Mammary epithelial cell (primary cell): ENCODE results near the gene ZNF614.
"Not testable (repeated sequence)": the region's sequence is repeated elsewhere in the genome, so short reads cannot be mapped to it uniquely, and the experiment has no call there.

ENCODE experiments used
- EZH2 ChIP-seq: IDR thresholded peaks from 2 replicates; pipeline ENCODE4 v1.6.1; 2012; ENCODE audit warnings: low read length, inconsistent platforms, borderline replicate concordance
- TF ChIP-seq, protein P1 (sequence below), 2 donors: IDR thresholded peaks in 1 of 2; conservative IDR thresholded peaks in 1 of 2; 2 replicates each; pipeline ENCODE4 v1.5.1; 2011 to 2012; ENCODE audit warnings: inconsistent platforms in 2 of 2, low read length in 2 of 2, mild to moderate bottlenecking in 2 of 2, control low read depth in 1 of 2, low read depth in 1 of 2; ENCODE audit not compliant: insufficient read depth in 1 of 2; ENCODE audit errors: extremely low read depth in 1 of 2

DNA sequence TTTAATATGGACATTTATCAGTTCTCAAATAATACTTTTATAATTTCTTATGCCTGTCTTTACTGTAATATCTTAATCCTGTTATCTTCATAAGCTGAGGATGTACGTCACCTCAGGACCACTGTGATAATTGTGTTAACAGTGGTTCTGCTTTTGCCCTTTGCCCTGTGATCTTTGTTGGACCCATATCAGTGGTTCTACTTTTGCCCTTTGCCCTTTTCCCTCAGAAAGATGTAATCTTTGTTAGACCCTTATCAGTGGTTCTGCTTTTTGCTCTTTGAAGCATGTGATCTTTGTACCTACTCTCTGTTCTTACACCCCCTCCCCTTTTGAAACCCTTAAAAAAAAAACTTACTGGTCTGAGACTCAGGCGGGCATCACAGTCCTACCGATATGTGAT, 28.3 kb upstream of the ZNF614 start:
- TF ChIP-seq, protein P1, sequence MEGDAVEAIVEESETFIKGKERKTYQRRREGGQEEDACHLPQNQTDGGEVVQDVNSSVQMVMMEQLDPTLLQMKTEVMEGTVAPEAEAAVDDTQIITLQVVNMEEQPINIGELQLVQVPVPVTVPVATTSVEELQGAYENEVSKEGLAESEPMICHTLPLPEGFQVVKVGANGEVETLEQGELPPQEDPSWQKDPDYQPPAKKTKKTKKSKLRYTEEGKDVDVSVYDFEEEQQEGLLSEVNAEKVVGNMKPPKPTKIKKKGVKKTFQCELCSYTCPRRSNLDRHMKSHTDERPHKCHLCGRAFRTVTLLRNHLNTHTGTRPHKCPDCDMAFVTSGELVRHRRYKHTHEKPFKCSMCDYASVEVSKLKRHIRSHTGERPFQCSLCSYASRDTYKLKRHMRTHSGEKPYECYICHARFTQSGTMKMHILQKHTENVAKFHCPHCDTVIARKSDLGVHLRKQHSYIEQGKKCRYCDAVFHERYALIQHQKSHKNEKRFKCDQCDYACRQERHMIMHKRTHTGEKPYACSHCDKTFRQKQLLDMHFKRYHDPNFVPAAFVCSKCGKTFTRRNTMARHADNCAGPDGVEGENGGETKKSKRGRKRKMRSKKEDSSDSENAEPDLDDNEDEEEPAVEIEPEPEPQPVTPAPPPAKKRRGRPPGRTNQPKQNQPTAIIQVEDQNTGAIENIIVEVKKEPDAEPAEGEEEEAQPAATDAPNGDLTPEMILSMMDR (conservative IDR thresholded peaks at IDR 0.05 in 1 of 2, IDR thresholded peaks at IDR 0.05 in 1 of 2; ENCODE audit: extremely low read depth in 1 of 2, insufficient read depth in 1 of 2, low read depth in 1 of 2, low read length in 2 of 2): not testable (repeated sequence)
- TF ChIP-seq EZH2: not testable (repeated sequence)
